ENCODE measurements around the gene PRRX1.

Gene PRRX1

DNA sequence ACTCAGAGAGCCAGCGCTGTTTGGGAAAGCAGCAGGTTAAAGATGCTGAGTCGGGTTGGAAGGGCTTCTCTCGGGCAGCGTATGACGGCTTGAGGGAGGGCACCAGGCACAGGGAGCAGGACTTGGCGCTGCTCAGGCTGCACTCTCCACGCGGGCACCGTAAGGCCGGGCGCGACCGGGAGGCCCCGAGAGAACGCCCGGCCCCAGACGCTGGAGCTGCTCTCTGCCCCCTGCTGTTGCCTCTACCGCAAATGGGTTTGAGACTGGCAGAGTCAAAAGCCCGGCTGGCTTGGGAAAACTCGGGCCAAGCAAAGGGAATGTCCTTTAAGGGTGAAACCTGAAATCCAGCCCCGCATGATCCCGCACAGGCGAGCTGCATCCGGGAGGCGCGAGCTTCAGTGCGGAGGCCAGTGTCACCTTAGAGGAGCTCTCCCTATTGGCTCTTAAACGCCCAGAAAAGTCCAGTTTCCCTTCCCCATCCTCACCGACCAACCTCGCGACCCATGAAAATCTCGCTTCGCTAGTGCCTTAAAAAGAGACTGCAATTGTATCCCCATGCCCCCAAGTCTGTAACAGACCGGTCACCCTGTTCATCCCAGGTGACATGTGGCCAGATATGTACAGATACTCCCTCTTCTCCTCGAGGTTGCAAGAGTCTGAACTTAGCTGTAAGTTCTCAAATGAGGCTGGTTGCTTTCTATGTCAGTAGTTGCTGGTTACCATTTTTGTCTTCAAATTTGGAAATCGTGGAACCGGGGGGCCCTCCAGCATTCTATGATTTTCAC, 1.1 kb downstream of the PRRX1 start:
- DNase-seq, result no peak

DNA sequence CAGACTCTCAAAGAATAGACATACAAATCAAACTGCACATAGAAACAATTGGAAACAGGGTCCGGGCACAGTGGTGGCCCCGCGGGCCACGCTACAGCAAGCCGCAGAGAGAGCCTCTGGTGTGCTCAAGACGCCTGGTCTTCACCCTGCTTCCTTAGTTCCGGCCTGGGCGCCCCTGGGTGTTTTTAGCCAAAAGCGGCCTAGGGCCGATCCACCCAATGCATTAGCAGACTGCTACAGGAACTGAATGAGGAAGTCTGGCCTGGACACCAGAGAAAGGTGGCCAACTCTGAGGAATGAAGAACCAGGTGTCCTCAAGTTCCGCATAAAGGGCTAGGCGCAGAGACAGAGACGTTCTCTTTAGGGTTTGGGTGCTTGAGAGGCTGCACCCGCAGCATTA, 1.7 kb downstream of the PRRX1 start:
- no peak for DNase-seq

DNA sequence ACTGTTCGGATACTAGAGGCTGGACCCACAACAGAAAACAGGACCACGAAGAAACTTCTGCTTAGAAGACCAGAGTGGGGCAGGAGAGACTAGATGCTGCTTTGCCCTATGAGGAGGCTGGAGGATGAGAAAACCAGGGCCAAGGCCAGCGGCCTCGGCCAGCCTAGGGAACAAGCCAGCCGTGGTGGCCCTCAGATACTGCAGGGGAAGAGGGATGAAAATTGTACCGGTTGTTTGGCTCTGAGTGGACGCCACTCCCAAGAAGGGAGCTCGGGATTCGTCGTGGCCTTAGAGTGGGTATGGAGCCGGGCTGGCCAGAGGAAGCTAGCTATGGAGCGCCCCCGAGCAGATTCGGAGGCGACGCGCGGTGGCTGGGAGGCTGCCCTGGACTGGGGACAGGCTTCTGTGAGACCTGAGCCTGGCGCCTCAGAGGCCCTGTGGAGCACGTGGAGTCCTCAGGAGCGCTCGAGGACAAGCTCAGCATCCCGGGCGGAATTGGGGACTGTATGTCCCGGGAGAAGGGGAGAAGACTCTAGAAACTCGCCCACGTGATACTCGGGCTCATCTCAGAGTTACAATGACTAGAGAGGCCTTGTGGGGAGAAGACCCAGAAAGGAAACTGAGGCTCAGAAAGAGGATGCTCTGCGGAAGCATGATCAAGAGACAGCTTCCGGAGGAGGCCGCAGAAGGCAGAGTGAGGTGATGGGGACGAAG, 2.8 kb downstream of the PRRX1 start:
- DNase-seq, result no peak

DNA sequence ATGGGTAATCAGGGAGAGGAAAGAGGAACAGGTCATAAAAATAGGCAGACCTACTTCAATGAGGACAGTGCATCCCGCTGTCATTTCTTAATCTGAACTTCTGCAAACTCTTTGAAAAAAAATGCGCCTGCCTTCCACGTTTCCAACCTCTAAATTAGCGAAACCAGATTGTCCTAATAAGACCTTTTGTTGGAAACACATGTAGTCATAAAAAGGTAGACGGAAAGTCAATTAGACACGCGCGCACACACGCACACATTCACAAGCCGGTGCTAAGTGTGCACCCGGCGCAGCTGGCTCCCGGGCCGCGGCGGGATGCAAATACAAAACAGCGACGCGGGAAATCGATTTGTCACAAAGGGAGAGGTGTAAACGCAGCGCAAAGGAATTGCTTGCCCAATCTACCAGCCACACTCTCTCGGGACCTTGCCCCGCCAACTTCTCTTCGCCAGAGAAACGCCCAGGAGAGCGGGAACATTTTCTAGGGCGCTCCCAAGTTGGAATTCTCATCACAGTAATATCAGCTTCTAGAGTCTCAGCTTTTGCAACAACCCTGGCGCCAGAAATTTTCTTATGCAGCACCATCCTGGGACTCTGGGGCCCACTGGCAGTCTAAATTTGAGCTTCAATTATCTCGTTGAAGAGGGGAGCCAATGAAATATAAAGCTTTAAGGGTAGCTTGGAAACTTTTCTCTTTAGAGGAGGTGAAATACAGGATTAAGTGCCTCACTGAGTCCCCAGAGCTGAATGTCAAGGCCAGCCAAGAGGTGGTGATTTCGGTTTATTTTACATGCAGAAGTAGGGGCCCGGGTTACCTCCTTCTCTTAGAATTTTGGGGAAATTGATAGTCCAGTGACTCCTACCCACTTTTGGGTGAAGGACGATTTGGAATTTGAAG, 4.5 kb downstream of the PRRX1 start:
- no peak for DNase-seq

DNA sequence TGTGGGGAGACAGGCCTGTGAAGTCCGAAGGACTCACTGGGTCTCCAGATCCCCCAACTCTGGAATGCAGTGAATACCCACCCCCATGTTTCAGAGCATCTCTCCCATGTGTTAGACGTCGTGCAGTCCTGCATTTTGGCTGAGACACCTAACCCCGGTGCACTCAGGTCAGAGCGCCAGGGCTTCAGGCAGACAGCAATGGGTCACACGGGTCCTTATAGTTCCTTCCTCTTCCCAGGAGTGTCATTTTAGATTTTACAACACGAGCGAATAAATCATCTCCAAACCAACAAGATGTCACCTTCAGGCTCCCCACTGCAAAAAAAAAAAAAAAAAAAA, 5.1 kb downstream of the PRRX1 start:
- no peak for DNase-seq

DNA sequence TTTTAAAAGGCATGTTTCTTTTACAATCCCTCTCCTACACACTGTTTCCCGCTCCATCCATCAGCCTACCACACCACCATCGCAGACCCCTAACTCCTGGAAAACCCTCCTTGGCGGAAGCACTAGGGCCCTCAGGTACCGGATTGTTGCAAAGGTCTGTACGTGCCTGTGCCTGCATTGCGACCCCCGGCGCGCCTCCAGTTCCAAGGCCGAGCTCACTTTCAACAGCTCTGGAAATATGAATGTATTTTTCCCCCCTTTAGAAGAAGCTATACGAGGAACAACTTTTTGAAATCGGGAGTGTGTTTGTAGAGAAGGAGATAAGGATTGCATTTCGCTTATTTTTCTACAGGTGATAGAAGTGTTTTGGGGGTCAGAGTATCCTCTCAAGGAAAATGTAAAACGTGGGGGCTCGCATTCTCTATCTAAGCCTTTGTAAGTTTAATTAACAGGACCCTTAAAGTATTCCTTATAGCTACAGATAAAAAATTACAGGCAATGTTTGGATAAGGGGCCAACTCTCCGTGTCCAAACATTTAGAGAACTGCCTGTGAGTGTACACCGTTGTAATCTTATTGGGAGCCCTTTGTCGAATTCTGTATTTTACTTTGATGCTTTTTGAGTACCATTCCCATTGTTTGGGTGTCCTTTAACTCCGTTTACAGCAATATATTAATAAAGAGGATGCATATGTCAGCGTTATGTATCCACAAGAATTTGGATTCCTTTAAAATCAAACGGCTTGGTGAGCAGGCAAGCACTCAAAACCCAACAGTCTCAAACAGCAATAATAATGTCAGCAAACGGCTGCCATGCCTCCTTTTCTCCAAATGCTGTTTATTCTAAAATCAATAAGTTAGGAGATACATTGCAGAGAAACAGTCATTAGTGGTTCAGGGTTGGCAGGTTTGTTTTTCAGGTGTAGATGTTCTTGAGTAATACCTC, 5.9 kb downstream of the PRRX1 start:
- no peak for DNase-seq

DNA sequence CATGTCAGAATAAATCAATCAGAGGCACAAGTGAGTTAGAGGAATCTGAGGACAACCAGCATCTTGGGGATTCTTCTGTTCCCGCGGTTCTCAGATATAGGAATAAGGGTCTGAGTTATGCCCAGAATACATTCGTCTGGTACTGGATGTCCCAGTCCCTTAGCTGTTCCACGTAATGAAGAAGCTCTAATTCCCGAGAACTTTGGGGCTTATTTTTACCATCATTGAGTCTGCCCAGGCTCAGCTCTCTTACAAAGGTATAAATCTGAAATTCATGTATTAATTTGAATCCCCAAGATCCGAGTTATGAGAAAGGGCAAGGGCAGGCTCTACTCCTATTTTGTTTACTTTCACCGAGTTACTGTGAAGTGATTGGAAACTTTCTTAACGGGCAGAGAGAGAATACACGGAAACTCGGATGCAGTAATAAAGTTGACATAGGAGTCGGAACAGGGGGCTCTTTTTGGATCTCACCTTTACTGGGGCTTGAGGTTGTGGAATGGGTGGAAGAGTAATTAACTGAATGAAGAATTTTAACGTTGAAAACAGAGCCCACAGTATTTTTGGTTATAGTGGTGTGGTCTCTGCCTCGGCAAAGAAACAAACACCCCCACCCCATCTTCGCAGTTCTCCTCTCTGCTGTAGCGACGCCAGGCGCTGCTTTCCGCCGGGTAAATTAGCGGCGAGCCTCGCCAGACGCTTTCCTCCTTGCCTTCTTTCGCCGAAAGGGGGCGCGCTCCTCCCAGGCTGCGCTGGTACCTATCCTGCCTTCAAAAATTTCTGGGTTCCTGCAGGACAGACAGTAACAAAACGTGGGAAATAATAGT, 7.1 kb downstream of the PRRX1 start:
- DNase-seq, result no peak

DNA sequence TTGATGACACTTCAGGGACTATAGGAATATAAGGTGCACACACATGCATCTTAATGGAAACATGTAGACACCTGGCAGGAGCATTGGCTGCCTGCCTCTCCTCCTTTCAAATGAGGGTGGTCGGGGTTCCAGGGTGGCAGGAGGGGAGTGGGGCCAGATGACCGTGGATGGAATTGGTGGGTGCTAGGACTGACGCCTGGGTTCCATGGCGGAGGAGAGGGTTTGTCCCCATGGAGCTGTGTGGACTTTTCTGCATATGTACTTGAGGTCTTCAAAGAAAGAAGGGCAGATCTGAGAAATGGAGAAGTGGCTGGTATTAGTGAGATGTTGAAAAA, 7.7 kb downstream of the PRRX1 start:
- DNase-seq, result no peak

DNA sequence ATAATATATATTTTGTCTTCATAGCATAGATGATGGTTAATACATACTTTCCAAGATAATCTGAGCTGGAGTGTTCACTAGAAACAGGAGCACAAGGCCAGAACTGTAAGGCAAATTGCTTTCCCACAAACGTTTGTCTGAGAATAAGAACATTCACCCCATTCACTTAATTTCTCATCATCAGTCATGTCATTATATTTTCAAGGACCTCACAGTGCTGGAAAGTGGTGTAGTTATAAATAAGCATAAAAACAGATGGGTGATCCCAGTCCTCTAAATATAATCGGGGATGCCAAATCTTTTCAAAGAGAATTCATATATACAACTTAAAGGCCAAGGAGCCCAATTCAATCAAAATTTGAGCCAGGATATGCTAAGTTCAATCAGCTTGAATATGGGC, 8.4 kb downstream of the PRRX1 start:
- no peak for DNase-seq

DNA sequence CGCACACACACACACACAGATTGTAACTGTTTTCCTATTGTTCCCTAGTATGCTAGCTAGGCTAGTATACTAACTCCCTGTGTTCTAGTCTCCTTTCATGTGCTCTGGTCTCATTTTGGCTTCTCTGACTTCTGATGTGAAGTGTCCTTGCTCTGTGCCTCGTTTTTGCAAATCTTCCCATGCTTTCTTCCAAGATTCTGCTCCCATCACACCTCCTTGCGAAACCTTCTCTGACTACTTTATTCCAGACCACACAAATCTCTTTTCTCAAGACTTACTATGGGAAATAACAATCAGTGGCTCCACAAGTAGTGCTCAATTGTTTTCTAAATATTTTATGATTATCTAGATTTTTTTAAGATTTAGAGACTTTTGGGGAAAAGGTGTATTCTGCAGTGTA, 10.3 kb downstream of the PRRX1 start:
- no peak for DNase-seq

DNA sequence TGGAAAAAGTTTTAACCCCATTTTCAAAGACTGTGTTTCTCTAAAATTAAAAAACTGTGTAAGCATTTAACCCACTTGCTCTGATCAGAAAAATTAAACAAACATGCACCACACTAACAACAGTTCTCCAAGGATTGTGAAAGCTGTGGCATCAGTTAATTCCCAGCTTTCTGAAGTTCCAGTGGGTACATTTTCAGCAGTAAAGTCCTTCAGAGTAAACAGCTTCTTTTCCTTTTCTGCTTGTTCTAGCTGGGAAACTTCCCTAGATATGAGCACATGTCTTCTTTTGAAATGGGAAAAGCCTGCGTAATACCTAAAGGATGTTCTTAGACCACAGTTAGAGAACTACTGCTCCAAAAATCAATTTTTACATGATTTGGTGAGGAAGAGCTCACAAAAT, 11.1 kb downstream of the PRRX1 start:
- DNase-seq, result no peak

DNA sequence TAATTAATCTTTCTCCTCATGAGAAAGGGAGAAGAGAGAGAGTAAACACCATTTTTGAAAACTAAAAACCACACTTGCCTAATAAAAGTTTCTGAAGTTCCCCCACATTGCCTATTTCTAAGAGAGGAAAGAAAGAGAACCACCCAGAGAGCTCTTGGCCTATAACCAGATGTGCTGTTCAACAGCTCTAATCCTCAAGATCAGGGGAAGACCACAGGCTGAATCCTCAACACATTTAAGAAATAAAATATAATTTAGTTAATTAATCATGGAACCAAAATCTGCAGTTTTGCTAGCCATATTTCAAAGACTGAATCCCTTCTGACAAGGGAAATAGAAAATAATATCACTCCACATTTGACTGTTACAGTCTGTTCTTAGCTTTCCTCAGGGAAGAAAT, 11.9 kb downstream of the PRRX1 start:
- no peak for DNase-seq

DNA sequence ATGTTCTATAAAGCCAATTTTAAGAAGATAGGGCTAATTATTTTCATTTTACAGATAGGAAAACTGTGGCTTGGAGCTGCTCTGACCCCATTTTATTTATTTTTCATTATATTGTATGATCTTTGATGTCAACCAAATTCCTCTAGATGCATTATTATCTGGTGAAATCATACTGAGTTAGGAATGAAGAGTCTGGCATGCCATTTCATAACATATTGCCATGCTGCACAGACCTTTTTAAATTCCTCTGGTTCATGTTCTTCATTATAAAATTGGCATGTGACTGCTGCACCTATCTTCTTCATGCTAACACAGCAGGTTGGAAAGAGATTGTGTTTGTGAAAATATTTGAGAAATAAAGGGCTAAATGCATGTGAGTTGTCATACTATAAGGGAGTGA, 12.7 kb downstream of the PRRX1 start:
- DNase-seq, result no peak

DNA sequence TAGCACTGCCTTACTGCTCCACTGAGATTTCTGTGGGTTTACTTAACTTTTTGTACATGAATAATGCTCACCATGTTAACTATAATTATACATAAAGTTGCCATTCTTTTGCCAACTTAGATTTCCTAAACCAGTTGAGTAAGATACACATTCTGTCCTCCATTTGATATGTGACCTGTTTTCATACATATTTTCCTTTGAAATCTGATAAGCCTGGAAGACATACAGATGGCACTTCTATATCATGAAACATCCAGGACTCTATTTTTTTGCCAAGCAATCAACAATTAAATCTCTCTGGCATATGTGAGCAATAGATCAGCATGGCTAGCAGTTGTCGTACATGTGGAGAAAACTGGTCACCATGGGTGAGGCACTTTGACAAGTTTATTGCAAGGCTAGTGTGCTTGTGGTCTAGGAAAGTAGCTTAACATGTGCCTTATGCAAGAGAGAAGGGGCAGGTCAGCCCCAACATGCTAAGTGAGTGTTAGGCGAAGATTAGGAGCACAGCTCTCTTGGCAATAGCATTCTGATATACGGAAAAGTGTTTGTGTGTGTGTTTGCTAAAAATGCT, 14.2 kb downstream of the PRRX1 start:
- no peak for DNase-seq

DNA sequence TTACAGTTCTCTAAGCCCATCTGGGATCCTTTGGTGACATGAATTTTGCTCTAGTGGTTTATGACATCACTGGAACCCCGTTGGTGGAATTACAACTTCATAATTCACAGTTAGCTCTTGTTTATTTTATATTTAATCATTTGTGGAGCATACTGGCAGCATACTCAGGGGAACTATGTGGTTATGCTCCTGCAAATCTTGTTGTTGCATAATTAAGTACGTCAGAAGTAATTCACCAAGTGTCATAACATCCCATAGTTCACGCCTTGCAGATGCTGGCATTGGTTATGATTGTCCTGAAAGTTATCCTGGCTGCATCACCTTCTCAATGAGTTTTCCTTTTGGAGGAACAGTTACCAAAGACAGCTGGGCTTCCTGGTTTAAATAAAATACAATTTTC, 16.5 kb downstream of the PRRX1 start:
- no peak for DNase-seq

DNA sequence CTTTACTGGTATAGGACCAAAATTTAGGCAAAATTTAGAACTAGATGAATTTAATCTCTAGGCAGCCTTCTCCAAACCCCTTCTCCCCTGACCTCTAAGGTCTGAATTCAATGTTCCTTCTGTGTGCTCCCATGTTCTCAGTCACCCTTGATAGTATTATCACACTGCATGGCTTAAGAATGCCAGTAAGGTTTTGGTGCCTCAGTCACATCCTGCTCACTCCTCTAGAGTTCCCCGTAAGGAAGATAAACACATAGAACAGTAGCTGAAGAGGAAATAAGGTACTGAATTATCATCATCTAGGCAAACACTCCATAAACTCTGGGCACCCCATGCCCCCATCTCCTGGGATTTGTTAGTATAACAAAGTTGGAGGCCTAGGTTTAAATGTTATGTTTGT, 18.2 kb downstream of the PRRX1 start:
- DNase-seq, result no peak

DNA sequence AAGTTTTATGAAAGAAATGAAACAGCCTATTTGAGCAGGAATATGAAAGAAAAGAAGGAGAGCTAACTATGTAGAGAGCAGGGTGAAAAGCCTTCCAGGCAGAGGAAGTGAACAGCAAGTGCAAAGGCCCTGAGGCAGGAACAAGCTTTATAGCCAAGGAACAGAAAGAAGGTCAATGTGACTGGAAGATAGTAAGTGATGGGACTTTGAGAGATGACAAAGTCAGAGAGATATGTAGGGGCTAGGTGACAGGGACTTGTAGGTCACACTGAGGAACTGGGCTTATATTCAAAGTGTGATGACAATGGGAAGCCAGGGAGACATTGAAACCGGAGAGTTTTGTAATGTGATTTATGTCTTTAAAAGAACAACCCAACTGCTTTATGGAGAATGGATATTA, 18.9 kb downstream of the PRRX1 start:
- no peak for DNase-seq

DNA sequence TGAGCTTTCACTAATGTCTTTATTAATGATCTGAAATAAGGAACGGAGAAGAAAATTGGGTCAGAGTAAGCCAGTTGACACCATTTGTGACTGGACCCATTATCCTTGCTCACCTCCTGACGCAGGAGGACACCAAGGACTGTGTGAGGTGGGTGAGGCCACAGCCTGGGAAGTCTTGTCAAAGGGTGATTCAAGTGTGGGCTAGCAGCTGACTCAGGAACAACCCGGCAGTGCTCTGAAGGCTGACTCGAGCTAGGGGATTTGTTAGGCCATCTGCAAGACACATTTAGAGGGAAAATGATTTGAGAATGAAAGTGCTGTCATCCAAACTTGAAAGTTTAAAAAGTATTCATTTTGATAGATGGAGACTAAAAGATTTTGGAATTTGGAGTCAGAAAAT, 21.2 kb downstream of the PRRX1 start:
- no peak for DNase-seq

DNA sequence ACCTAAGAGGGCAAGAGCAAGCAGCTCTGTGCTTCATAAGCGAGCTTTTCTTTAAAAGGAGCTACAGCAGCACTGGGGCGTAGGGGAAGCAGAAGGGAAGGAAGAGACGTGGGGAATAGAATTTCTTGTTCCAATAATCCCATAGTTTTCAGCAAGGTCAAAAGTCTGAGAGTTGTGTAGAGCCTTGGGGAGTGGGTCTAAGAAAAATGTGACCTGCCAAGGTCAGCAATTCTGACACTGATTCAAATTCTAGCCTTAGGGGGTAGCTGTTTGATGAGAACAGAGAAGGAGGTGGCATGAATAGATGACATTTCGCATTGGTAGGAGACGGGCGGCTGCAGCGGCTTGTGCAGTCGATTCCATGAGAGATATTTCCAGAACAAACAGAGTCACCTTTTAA, 22.4 kb downstream of the PRRX1 start:
- DNase-seq, result no peak

DNA sequence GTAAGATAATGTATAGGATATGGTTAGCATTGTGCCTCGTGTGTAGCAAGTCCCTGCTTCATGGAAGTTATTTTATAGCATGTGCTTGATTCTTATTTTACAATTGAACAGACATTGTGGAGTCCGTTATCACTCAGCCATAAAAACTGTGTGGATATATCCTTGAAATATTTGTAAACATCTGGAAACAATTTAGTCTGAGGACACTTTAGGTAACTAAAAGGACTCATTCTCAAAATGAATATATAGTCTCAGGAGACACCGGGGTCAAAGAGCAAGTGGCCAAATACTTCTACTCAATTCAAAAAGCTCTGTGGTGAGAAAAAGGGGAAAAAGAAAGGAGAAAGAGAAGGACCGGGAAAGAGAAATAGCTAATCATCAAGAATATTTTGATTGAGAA, 23.7 kb downstream of the PRRX1 start:
- no peak for DNase-seq

DNA sequence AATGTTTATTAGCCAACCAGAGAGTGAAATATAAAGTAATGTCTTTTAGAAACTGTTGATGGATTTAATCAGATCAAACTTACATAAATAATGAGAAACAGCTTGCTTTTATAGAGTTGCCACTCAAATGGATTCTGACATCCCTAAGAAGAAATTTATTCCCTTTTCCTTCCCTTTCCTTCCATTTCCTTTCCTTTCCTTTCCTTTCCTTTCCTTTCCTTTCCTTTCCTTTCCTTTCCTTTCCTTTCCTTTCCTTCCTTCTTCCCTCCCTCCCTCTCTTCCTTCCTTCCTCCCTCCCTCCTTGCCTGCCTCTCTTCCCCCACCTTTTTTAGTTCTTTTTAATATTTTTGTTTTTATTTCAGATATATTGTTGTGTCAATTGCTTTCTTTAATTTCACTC, 27.3 kb downstream of the PRRX1 start:
- DNase-seq, result no peak

Measured in NCI-H146 (cell line).